HPDE6-E6E7 (cell line): ENCODE results near the gene THSD4.

Experiments
- DNase-seq: peaks from one replicate; pipeline ENCODE4 v3.0.0; 2011; ENCODE audit warnings: missing footprints; ENCODE audit errors: extremely low spot score

THSD4 gene

GRCh38 chr15:71585159-71585558 lies 469.9 kb downstream of the THSD4 start:
- no peak for DNase-seq

- no peak for DNase-seq
These were observed 471.2 kb downstream of the THSD4 start for GRCh38 chr15:71586463-71586862.

- DNase-seq, result peak; percentile 22
These were observed 473.5 kb downstream of the THSD4 start for GRCh38 chr15:71588746-71589145.

GRCh38 chr15:71591057-71591456 lies 475.8 kb downstream of the THSD4 start:
- no peak for DNase-seq

- no peak for DNase-seq
These were observed 476.9 kb downstream of the THSD4 start for GRCh38 chr15:71592203-71592602.

- DNase-seq, result no peak
These were observed 480.7 kb downstream of the THSD4 start for GRCh38 chr15:71595846-71596553.

- no peak for DNase-seq
These were observed 481.4 kb downstream of the THSD4 start for GRCh38 chr15:71596672-71597071.

- no peak for DNase-seq
These were observed 481.9 kb downstream of the THSD4 start for GRCh38 chr15:71597126-71597525.

- no peak for DNase-seq
These were observed 482.4 kb downstream of the THSD4 start for GRCh38 chr15:71597637-71598036.

GRCh38 chr15:71598741-71599140 lies 483.5 kb downstream of the THSD4 start:
- no peak for DNase-seq

GRCh38 chr15:71599418-71600151 lies 484.3 kb downstream of the THSD4 start:
- no peak for DNase-seq

- DNase-seq, result no peak
These were observed 485.0 kb downstream of the THSD4 start for GRCh38 chr15:71600237-71600636.

GRCh38 chr15:71601038-71601834 lies 486.0 kb downstream of the THSD4 start:
- no peak for DNase-seq

GRCh38 chr15:71603379-71603778 lies 488.1 kb downstream of the THSD4 start:
- no peak for DNase-seq

- DNase-seq, result no peak
These were observed 492.1 kb downstream of the THSD4 start for GRCh38 chr15:71607383-71607782.

GRCh38 chr15:71610728-71611552 lies 495.7 kb downstream of the THSD4 start:
- DNase-seq, result no peak

- DNase-seq, result no peak
These were observed 496.5 kb downstream of the THSD4 start for GRCh38 chr15:71611553-71612396.

- no peak for DNase-seq
These were observed 497.1 kb downstream of the THSD4 start for GRCh38 chr15:71612397-71612722.

GRCh38 chr15:71612869-71613268 lies 497.6 kb downstream of the THSD4 start:
- no peak for DNase-seq

- DNase-seq, result no peak
These were observed 507.8 kb downstream of the THSD4 start for GRCh38 chr15:71623111-71623510.

GRCh38 chr15:71626596-71627088 lies 511.4 kb downstream of the THSD4 start:
- DNase-seq, result no peak
